Measurements from ENCODE around the gene CAPN8.

Gene CAPN8

DNA sequence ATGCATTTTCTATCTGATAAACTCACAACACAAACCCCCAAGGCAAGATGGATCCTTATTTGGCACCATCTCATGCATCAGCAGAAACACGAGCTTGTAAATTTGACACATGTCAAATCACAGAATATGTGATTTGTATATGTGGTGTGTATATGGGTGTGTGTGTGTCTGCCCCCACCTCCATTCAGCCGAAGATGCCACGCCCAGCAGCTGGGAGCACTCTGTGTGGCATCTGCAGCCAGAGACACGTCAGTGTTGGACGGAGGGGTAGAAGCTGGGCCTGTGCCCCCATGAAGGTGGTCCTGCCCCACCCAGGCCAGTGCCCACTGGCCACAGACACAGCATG is 108.4 kb downstream of the CAPN8 start:
- no peaks in the 10 kb centered on the region for H3K4me1 ChIP-seq (ENCODE audit: control insufficient read depth, low read length)
- H3K27me3 ChIP-seq (ENCODE audit: control insufficient read depth, low read length): no peaks in the 10 kb centered on the region
- TF ChIP-seq, protein P1, sequence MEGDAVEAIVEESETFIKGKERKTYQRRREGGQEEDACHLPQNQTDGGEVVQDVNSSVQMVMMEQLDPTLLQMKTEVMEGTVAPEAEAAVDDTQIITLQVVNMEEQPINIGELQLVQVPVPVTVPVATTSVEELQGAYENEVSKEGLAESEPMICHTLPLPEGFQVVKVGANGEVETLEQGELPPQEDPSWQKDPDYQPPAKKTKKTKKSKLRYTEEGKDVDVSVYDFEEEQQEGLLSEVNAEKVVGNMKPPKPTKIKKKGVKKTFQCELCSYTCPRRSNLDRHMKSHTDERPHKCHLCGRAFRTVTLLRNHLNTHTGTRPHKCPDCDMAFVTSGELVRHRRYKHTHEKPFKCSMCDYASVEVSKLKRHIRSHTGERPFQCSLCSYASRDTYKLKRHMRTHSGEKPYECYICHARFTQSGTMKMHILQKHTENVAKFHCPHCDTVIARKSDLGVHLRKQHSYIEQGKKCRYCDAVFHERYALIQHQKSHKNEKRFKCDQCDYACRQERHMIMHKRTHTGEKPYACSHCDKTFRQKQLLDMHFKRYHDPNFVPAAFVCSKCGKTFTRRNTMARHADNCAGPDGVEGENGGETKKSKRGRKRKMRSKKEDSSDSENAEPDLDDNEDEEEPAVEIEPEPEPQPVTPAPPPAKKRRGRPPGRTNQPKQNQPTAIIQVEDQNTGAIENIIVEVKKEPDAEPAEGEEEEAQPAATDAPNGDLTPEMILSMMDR (IDR thresholded peaks at IDR 0.05; ENCODE audit: low read depth, low read length, poor library complexity, severe bottlenecking): peak; percentile 7
- no peak for TF ChIP-seq EZH2phosphoT487 (IDR thresholded peaks at IDR 0.05; ENCODE audit: borderline replicate concordance, low read length)
- H3K79me2 ChIP-seq (ENCODE audit: control insufficient read depth, low read length): no peaks in the 10 kb centered on the region
- H3K9me3 ChIP-seq (ENCODE audit: control insufficient read depth, insufficient read depth, low read length): no peaks in the 10 kb centered on the region
- no peaks in the 10 kb centered on the region for H3K36me3 ChIP-seq (ENCODE audit: control insufficient read depth, low read length)
- H4K20me1 ChIP-seq (ENCODE audit: control insufficient read depth, insufficient read depth, low read depth, low read length): no peaks in the 10 kb centered on the region
- no peak overlapping the region for H3K27ac ChIP-seq (ENCODE audit: low read depth, low read length)
- no peak overlapping the region for H3K4me3 ChIP-seq (ENCODE audit: low read length)
- H3K4me2 ChIP-seq (ENCODE audit: low read length): no peak overlapping the region
- H3K9me2 ChIP-seq (replicated peaks; ENCODE audit: control insufficient read depth, low read length): no peaks in the 10 kb centered on the region
- no peaks in the 10 kb centered on the region for H3F3A ChIP-seq (ENCODE audit: control insufficient read depth, insufficient read depth)

DNA sequence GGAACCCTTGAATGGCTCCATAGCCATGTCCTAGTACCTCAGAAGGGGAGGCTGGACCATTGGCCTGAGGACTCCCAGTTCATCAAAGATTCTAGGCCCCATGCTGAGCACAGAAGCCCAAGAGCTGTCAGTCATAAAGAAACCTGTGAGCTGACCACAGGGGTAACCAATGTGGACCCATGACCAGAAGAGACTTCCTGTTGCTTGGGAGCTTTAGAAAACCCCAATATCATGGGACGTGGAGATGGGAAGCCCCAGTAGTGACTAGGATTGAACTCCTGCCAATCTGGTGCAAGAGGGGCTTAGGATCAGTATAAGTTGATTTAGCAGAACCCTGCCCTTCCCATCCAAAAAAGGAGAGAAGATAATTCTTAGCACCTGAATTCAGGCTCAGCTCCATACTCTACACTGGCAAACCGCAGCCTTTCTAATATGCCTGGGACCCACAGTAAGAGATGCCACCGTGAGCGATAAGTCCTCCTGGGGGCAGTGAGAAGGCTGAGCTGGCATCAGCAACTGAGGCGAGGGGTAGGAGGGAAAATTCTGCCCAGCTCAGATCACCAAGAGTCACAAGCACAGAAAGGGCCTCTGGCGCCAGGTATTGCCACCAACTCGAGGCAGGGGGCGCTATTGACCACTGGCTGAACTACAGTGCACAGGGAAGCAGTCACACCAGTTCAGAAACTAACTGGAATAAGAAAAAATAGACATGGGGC is 108.9 kb downstream of the CAPN8 start:
- Histone ChIP-seq H3K4me1 (ENCODE audit: control insufficient read depth, low read length) (peaks cover under 1% of the 10 kb centered on the region), H4K20me1 (ENCODE audit: control insufficient read depth, insufficient read depth, low read depth, low read length) (no peaks in the 10 kb centered on the region), H3K4me2 (ENCODE audit: low read length) (no peak overlapping the region), H3F3A (ENCODE audit: control insufficient read depth, insufficient read depth) (no peaks in the 10 kb centered on the region), H3K27me3 (ENCODE audit: control insufficient read depth, low read length) (no peaks in the 10 kb centered on the region), H3K4me3 (ENCODE audit: low read length) (no peak overlapping the region), H3K9me2 (replicated peaks; ENCODE audit: control insufficient read depth, low read length) (no peaks in the 10 kb centered on the region), H3K36me3 (ENCODE audit: control insufficient read depth, low read length) (no peaks in the 10 kb centered on the region), H3K27ac (ENCODE audit: low read depth, low read length) (no peak overlapping the region), H3K79me2 (ENCODE audit: control insufficient read depth, low read length) (no peaks in the 10 kb centered on the region), H3K9me3 (ENCODE audit: control insufficient read depth, insufficient read depth, low read length) (no peaks in the 10 kb centered on the region)
- TF ChIP-seq, protein P1 (IDR thresholded peaks at IDR 0.05; ENCODE audit: low read depth, low read length, poor library complexity, severe bottlenecking): peak; percentile 84
- no peak for TF ChIP-seq EZH2phosphoT487 (IDR thresholded peaks at IDR 0.05; ENCODE audit: borderline replicate concordance, low read length)

DNA sequence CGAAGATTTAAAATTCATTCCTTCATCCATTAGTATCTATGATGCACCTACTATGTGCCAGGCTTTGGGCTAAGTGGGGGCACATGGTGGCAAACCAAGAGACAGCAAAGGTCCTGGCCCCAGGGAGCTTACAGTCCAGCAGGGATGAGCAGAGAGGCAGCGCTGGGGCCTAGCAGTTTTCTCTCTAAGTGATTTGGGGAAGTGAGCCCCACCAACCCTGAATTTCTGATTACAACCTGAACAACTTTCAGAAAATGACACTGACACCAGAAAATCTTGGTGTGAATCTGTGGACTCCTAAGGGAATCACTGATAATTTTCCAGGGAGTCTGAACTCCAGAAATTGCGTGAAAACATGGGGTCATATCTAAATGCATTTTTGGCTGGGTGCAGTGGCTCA is 111.5 kb downstream of the CAPN8 start:
- H3K4me3 ChIP-seq (ENCODE audit: low read length): no peak overlapping the region
- TF ChIP-seq, protein P1 (IDR thresholded peaks at IDR 0.05; ENCODE audit: low read depth, low read length, poor library complexity, severe bottlenecking): no peak
- no peak for TF ChIP-seq EZH2phosphoT487 (IDR thresholded peaks at IDR 0.05; ENCODE audit: borderline replicate concordance, low read length)
- H3K36me3 ChIP-seq (ENCODE audit: control insufficient read depth, low read length): no peaks in the 10 kb centered on the region
- no peaks in the 10 kb centered on the region for H3K9me2 ChIP-seq (replicated peaks; ENCODE audit: control insufficient read depth, low read length)
- no peaks in the 10 kb centered on the region for H4K20me1 ChIP-seq (ENCODE audit: control insufficient read depth, insufficient read depth, low read depth, low read length)
- no peaks in the 10 kb centered on the region for H3K9me3 ChIP-seq (ENCODE audit: control insufficient read depth, insufficient read depth, low read length)
- no peak overlapping the region for H3K4me2 ChIP-seq (ENCODE audit: low read length)
- H3K27me3 ChIP-seq (ENCODE audit: control insufficient read depth, low read length): 0 out of 2 replicates have a peak, but pooled peaks cover 5% of the 10 kb centered on the region
- H3K27ac ChIP-seq (ENCODE audit: low read depth, low read length): no peak overlapping the region
- no peaks in the 10 kb centered on the region for H3F3A ChIP-seq (ENCODE audit: control insufficient read depth, insufficient read depth)
- no peaks in the 10 kb centered on the region for H3K79me2 ChIP-seq (ENCODE audit: control insufficient read depth, low read length)
- peaks cover 17% of the 10 kb centered on the region for H3K4me1 ChIP-seq (ENCODE audit: control insufficient read depth, low read length)
